ENCODE data around the gene MYO9A.

Gene MYO9A

DNA sequence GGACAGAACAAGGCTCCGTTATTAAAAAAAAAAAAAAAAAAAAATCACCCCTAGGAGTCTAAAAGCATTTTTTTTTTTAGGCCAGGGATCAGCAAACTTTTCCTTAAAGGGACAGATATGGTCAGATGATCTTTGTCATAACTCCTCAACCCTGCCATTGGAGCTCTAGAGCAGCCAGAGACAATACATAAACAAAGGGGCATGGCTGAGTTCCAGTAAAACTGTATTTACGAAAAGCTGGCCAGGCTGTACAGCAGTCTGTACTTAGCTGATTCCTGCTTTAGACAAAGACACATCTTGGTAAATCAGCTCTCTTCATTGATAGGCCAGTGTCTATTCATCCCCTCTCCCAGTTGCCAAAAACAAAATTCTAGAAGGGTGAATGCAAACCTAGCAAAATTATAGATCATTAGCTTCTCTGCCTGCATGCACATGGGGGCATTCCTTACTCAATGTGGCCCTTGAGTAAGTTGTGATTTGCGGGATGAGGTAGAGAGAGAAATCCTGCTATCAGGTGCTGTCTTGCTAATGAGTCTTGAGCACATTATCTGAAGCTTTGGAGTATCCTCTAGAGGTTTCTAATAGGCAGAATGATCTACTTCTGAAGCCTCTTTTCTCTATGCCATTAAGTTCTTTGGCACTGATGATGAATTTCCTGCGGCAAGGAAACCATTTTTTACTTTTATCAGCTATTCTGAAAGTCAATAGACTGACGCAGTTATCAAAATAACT lies 35.5 kb upstream of the MYO9A start:
- DNase-seq (no peak), ATAC-seq (ENCODE audit: insufficient read depth, low read depth) (no peak)

GRCh38 chr15:72147418-72147817 lies 29.5 kb upstream of the MYO9A start:
- ATAC-seq (ENCODE audit: insufficient read depth, low read depth) (no peak), DNase-seq (no peak)
- Histone ChIP-seq H3K27me3 (ENCODE audit: insufficient read depth, low read length, poor library complexity) (no peaks in the 10 kb centered on the region), H3K9ac (ENCODE audit: low read depth, low read length) (no peak overlapping the region), H3K4me3 (ENCODE audit: low read depth in 1 of 2, low read length in 2 of 2) (no peak overlapping the region), H3K9me3 (ENCODE audit: insufficient read depth, low read length, severe bottlenecking) (no peaks in the 10 kb centered on the region), H3K79me2 (ENCODE audit: insufficient read depth, low read length) (no peaks in the 10 kb centered on the region), H3K4me2 (ENCODE audit: insufficient read depth, low read length) (no peak overlapping the region), H3K36me3 (ENCODE audit: insufficient read depth, low read length) (no peaks in the 10 kb centered on the region), H4K20me1 (ENCODE audit: insufficient read depth, low read length) (no peaks in the 10 kb centered on the region), H3K27ac (ENCODE audit: low read length) (no peak overlapping the region), H3K4me1 (ENCODE audit: insufficient read depth, low read length) (no peaks in the 10 kb centered on the region), H2AFZ (ENCODE audit: low read depth, low read length) (no peak overlapping the region)
- TF ChIP-seq EZH2 (IDR thresholded peaks at IDR 0.05; ENCODE audit: borderline replicate concordance, low read depth, low read length, severe bottlenecking) (no peak), CTCF (IDR thresholded peaks at IDR 0.05; ENCODE audit: borderline replicate concordance, extremely low read depth, low read length, poor library complexity, severe bottlenecking) (no peak)

More for the DNA sequence above, 35.5 kb upstream of the MYO9A start:
- TF ChIP-seq CTCF (IDR thresholded peaks at IDR 0.05; ENCODE audit: borderline replicate concordance, extremely low read depth, low read length, poor library complexity, severe bottlenecking) (no peak), EZH2 (IDR thresholded peaks at IDR 0.05; ENCODE audit: borderline replicate concordance, low read depth, low read length, severe bottlenecking) (no peak)
- Histone ChIP-seq H3K4me1 (ENCODE audit: insufficient read depth, low read length) (no peaks in the 10 kb centered on the region), H3K27ac (ENCODE audit: low read length) (no peak overlapping the region), H3K36me3 (ENCODE audit: insufficient read depth, low read length) (no peaks in the 10 kb centered on the region), H3K9me3 (ENCODE audit: insufficient read depth, low read length, severe bottlenecking) (no peaks in the 10 kb centered on the region), H3K4me3 (ENCODE audit: low read depth in 1 of 2, low read length in 2 of 2) (no peak overlapping the region), H2AFZ (ENCODE audit: low read depth, low read length) (no peak overlapping the region; the same call in 1 of the 2 replicates), H3K4me2 (ENCODE audit: insufficient read depth, low read length) (no peak overlapping the region), H3K9ac (ENCODE audit: low read depth, low read length) (no peak overlapping the region), H3K27me3 (ENCODE audit: insufficient read depth, low read length, poor library complexity) (no peaks in the 10 kb centered on the region), H4K20me1 (ENCODE audit: insufficient read depth, low read length) (no peaks in the 10 kb centered on the region), H3K79me2 (ENCODE audit: insufficient read depth, low read length) (no peaks in the 10 kb centered on the region)

- Histone ChIP-seq H2AFZ (ENCODE audit: low read depth, low read length) (no peak overlapping the region), H3K9ac (ENCODE audit: low read depth, low read length) (no peak overlapping the region), H3K27ac (ENCODE audit: low read length) (no peak overlapping the region), H3K9me3 (ENCODE audit: insufficient read depth, low read length, severe bottlenecking) (no peaks in the 10 kb centered on the region), H3K4me1 (ENCODE audit: insufficient read depth, low read length) (no peaks in the 10 kb centered on the region), H3K79me2 (ENCODE audit: insufficient read depth, low read length) (no peaks in the 10 kb centered on the region), H3K27me3 (ENCODE audit: insufficient read depth, low read length, poor library complexity) (no peaks in the 10 kb centered on the region), H3K4me2 (ENCODE audit: insufficient read depth, low read length) (no peak overlapping the region), H3K4me3 (ENCODE audit: low read depth in 1 of 2, low read length in 2 of 2) (no peak overlapping the region), H4K20me1 (ENCODE audit: insufficient read depth, low read length) (no peaks in the 10 kb centered on the region), H3K36me3 (ENCODE audit: insufficient read depth, low read length) (no peaks in the 10 kb centered on the region)
- ATAC-seq (ENCODE audit: insufficient read depth, low read depth), result no peak
- DNase-seq, result no peak
- TF ChIP-seq EZH2 (IDR thresholded peaks at IDR 0.05; ENCODE audit: borderline replicate concordance, low read depth, low read length, severe bottlenecking) (no peak), CTCF (IDR thresholded peaks at IDR 0.05; ENCODE audit: borderline replicate concordance, extremely low read depth, low read length, poor library complexity, severe bottlenecking) (no peak)
Observed at GRCh38 chr15:72146934-72147333, 29.0 kb upstream of the MYO9A start.
